Frontal cortex (tissue), 4 donors: ENCODE data around the gene METTL2B. TPM values are rescaled to one million over a fixed set of nuclear protein-coding genes. Genes with fewer than 3 reads are reported as not detected.
"Not testable (repeated sequence)": the region's sequence is repeated elsewhere in the genome, so short reads cannot be mapped to it uniquely, and the experiment has no call there.

ENCODE experiments used
- DNase-seq, 2 donors: peaks; one replicate each; pipeline ENCODE4 v3.0.0; 2012; ENCODE audit warnings: low spot score in 2 of 2
- FAIRE-seq: peaks from 2 replicates; lab custom pipeline; 2012; peaks lifted over from hg19 to GRCh38; lab: Jason Lieb, UNC
- total RNA-seq: library from RNA; depleted of rRNA; stranded (reverse); fragments of >200 nt; gene quantifications from one replicate; pipeline ENCODE4 v1.2.3, GENCODE V29; 2014
- donor health status: control.
- donor health status: control.
- donor health status: control.

METTL2B gene, protein sequence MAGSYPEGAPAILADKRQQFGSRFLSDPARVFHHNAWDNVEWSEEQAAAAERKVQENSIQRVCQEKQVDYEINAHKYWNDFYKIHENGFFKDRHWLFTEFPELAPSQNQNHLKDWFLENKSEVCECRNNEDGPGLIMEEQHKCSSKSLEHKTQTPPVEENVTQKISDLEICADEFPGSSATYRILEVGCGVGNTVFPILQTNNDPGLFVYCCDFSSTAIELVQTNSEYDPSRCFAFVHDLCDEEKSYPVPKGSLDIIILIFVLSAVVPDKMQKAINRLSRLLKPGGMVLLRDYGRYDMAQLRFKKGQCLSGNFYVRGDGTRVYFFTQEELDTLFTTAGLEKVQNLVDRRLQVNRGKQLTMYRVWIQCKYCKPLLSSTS
- total RNA-seq = 37.9 TPM

DNA sequence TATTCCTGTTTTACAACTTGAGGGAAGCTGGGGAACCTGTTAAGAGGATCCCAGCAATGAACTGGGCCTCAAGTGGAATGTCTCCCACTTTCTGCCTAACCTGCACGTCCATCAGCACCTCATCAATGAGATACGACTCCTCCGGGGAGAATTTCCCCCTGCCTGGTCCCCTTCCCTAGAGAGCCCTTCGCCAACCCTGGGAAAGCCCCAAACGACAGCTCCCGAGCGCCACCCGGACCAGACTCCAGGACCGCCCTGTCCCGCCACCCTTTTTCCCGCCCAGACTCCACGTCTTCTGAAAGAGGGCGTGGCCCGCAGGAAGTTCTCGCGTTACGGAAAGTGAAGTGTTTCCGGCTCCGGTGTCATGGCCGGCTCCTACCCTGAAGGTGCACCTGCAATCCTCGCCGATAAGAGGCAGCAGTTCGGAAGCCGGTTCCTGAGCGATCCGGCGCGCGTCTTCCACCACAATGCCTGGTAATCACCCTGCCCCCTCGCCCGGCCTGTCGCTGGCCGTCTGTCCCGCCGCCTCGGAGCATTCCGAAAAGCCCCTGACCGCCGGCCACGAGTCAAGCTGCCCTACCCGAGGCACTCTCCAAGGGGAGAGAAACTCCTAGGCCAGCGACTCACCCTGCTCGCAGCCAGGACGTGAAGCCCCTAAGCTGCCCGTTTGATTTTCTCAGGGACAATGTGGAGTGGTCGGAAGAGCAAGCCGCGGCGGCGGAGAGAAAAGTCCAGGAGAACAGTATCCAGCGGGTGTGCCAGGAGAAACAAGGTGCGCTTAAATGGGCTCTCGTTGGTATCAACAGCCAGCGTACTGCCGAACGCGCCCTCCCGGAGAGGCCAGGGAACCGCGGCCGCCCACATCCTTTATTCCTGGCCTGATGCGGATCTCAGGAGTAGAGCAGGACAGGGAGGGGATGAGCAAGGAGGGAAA is at the start of gene METTL2B:
Gene METTL2B, plus strand, starts transcription at position 347 of the 934 bp plus-strand sequence. Its CDS starts 18 bp downstream, at position 365.
- DNase-seq = peak; percentile 57 to 74
- not testable (repeated sequence) for FAIRE-seq

DNA sequence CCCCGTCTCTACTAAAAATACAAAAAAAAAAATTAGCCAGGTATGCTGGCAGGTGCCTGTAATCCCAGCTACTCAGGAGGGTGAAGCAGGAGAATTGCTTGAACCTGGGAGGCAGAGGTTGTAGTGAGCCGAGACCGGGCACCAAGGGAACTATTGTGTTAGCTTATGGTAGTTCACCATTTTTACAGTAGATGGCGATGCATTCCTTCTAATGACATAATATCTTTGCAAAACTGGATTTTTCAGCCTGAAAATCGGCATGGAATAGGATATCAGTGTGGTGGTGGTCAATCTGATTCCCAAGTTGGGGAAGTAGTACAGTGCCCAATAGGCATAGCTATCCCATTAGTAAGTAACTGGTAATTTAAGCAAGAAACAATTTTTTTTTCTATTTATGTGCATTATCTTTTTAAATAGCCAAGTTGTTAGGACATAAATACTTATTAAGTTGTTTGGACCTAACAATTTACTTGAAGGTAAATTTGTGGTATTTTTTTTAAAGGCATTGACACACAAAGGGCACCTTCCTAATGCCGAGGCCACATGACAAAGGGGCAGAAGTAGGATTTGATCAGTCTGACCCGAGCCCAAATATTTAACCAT is 49.2 kb upstream of the METTL2B start:
- DNase-seq (no peak), FAIRE-seq (no peak)

DNA sequence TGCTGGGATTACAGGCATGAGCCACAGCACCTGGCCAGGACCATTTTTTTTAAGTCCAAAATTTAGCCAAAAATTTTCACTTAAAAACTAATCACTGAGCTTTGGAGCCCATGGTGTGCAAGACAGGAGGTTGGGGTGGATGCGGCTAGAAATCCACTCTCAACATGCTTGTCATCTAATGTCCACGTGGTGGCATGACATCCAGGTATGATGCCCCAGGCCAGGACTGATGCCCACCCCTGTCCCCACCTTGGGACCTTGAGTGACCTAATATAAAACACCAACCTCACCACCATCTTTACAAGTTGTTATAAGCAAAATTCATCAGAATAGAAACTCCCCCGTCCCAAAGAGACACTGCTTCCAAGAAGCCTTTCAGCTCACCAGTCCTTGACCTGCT is 46.3 kb upstream of the METTL2B start:
- FAIRE-seq (no peak), DNase-seq (no peak)

DNA sequence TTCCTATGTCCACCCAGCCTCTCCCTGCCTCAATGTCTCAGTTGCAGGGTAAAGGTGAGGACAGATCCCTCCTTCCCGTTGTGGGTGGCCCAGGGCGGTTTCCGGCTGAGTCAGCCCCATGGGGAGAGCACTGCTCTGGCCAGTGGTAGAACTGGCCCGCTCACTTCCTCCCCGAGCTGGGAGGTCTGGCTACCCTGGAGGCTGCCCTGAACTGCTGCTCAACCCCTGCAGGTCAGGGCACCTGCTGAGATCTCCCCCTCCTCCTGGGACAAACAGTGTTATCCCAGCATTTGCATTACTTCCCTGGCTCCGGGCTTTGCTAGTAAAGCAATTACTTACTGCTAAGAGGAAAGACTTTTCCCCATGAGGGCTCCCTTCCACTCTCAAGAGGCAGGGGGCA is 45.3 kb upstream of the METTL2B start:
- FAIRE-seq = no peak
- no peak for DNase-seq

DNA sequence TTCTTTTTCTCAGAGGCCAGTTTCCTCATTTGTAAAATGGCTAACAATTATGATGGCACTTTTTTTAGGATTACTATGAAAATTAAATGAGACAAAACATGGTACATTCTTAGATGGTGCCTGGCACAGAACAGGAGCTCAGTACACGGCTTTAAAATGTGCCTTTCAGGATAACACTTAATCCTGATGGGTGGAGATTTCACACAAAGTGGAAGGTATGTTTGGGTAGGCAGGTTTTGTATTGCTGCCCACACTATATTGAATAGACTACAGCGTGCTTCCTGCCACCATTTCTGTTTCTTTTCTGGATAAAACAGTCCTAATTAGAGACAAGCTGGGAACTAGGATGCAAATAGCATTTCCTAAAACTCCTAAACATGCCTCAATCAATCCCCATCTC is 44.8 kb upstream of the METTL2B start:
- no peak for FAIRE-seq

DNA sequence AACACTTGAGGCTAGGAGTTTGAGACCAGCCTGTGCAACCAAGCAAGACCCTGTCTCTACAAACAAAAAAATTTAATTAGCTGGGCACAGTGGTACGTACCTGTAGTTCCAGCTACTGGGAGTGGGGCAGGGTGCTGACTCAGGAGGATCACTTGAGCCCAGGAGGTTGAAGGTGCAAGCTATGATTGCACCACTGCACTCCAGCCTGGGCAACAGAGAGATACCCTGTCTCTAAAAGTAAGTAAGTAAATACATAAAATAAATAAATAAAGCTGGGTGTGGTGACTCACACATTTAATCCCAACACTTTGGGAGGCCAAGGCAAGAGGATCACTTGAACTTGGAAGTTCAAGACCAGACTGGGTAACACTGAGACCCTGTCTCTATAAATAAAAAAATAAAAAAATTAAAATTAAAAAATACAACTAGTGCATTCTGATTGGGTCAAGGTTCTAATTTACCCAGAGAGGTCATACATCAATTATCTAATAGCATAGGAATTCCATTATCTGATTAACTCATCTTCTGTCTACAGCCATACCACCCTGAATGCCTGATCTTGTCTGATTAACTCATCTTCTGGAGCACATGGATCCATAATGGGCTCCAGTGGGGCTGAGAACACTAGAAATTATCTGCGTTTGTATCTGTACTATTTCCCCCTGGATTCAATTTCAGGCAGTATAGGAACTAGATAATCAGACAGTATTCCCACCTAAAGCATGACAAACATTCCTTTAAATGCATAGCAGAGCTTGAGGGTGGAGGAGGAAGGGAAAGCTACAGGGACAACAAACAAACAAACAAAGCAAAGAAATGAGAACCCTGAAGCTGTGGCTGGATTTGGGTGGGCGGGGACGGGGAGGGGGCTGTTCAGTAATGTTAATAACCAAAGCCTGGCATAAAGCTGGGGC is 41.9 kb upstream of the METTL2B start:
- DNase-seq = no peak
- no peak for FAIRE-seq

More for the DNA sequence above, 44.8 kb upstream of the METTL2B start:
- no peak for DNase-seq

DNA sequence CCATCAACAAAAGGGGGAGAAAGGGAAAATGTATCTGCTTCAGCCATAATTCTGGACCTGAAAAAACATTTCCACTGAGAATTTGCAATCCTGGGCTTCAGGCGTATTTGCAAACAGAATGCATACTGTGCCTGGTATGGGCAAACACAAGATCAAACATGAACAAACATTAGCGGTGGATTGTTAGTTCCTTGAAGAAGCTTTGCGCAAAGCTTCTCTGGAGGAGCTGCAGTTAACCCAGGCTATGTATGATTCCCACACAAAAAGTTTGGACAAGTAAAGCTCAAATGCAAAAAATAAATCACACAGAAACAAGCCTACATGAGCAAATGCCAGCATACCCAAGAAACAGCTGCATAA is 41.2 kb upstream of the METTL2B start:
- no peak for FAIRE-seq
- DNase-seq = no peak

DNA sequence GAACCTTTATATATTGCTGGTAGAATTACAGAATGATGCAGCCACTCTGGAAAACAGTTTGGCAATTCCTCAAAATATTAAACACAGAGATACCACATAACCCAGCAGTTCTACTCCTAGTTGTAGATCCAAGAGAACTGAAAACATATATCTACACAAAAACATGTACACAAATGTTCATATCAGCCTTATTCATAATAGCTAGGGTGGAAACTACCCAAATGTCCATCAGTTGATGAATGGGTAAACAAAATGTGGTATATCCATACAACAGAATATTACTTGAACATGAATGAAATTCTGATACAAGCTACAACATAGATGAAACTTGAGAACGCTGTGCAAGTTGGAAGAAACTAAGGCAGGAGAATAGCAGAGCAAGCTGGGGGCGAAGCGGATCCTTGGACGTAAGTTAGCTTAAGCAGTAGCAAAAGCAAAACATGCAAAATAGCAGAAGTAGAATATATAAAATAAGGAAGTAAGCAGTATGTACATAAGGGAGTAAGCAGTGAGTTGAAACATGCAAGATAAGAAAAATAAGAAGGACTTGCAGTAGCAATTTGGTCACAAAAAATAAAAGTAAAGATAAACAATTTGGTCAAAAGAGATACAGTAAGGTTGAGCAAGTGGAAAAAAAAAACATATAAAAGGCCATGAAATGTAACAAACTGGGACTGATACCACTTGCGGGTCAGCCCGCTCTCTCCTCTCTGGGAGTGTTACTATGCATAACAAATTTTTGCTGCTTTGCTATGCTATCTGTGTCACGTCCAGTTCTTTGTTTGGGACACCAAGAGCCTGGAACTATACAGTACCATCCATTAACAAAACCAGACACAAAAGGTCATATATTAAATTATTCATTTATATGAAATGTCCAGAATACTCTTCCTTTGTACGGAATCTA is 38.9 kb upstream of the METTL2B start:
- DNase-seq (no peak), FAIRE-seq (no peak)

DNA sequence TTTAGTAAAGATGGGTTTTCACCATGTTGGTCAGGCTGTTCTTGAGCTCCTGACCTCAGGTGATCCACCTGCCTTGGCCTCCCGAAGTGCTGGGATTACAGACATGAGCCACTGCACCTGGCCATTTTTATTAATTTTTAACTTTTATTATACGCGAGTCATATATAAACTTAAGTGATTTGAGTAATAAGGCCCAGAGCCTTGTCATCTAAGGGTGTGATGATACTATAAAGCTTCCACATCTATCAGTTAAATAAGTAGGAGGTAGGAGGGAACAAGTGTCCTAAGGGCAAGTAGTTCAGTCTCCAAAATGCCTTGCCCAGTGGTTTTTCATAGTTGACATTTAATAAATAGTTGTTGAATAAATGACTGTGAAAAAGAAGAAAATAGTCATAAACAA is 34.2 kb upstream of the METTL2B start:
- DNase-seq (no peak), FAIRE-seq (no peak)

DNA sequence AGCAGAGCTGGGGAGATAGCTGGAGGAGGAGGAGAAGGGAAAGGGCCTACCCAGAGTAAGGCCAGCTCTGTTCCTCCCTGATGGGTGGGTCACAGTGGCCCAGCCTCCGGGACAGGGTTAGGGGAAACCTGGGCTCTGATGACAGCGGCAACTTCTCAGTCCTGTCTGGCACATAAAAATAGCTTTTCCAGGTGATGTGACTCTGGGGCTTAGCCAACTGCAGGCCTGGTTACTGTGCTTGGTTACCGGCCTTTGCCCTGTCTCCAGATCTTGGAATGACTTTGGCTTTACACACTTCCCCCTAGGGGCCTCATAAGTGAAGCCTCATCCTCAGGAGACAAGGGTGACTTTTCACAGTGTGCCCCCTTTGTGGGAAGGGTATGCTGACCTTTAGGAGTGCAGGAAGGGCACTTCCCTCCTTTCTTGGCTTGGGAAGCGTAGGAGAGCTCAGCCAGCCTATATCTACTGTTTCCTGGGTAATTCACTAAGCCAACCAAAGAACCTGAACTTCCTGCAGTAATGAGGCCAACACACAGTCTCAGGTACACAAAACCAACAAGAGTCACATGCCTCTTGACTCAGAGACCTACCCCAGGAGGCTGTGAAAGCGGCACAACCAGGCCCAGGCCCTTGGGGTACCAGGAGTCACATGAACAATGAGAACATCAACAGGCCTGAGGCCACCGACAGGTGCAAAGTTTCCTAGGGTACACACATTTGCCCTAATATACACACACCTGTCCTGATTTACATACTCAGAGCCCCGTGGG is 32.5 kb upstream of the METTL2B start:
- DNase-seq = no peak
- FAIRE-seq = no peak

DNA sequence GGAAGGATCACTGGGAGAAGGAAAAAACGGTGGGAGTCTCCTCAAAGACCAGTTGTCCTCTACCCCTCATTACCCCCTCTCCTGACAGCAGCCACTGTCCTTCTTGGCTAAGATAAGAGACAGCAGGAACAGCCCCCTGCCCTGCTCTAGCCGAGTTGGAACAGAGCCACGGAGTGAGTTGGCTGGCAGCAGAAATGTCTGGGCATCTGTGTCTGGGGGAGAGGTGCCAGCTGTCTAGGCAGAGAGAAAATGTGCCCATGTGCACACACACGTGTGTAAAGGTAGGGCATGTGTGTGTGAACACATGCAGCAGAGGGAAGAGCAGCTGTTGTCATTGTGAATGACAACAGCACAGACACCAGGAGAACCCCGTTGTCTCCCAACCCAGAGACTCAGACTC is 30.2 kb upstream of the METTL2B start:
- FAIRE-seq (no peak), DNase-seq (no peak)

DNA sequence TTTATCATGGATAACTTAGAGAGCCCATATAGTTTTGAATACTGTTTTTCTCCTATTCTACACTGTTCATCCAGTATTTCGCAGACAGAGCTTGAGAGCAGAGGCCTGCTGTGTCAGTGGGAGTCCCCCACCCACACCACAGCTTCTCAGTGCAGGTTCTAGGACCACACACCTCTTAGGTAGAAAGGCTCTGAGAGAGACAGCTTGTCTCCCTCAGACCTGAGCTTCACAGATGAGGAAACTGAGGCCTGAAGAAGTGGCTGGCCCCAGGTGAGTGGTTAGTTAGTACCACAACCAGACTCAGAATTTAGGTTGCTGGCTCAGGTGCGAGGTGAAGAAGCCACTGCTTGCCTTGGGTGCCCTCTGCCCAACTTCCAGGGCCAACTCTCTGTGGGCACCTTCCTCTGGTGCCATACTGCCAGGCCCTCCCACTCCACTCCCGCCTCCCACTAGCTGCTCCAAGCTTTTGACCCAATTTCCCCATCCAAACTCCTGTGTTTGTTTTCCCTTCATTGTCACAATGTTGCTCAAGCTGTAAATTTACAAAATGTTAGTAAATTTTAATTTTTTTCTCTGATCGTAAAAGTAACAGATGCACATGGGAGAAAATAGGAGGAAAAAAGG is 28.5 kb upstream of the METTL2B start:
- DNase-seq (no peak), FAIRE-seq (no peak)

DNA sequence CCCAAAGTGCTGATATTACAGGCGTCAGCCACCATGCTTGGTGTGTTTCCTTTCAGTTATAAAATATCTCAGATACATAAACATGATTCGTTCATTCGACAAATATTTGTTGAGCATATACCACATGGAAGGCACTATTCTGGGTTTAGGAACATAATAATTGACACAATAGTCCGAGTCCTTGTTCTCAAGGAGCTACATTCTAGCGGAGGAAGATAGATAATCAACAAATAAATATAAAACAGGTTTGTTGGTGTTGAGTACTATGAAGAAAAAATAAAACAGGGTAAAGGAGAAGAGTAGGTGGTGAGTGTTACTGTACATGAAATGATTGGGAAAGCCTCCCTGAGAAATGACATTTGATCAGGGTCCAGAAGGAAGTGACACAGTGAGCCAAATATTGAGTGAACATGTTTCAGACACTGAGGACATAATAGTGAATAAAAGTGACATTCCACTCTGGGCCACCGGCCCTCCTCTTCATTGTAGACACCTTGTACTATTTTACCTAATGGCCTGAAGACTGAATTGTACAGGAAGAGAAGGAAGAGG is 27.7 kb upstream of the METTL2B start:
- no peak for FAIRE-seq

DNA sequence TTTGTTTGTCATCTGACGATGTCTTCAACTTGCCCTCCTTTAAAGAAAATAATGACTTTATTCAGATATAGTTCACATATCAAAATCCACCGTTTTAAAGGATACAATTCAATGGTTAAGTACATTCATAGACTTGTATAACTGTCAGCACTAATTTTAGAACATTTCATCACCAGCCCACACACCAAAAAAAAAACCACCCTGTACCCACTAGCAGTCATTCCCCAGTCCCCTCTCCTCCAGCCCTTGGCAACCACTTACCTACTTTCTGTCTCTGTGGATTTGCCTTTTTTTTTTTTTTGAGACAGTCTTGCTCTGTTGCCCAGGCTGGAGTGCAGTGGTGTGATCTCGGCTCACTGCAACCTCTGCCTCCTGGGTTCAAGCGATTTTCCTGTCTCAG is 26.1 kb upstream of the METTL2B start:
- no peak for FAIRE-seq
- DNase-seq = no peak

More for the DNA sequence above, 27.7 kb upstream of the METTL2B start:
- DNase-seq = no peak

DNA sequence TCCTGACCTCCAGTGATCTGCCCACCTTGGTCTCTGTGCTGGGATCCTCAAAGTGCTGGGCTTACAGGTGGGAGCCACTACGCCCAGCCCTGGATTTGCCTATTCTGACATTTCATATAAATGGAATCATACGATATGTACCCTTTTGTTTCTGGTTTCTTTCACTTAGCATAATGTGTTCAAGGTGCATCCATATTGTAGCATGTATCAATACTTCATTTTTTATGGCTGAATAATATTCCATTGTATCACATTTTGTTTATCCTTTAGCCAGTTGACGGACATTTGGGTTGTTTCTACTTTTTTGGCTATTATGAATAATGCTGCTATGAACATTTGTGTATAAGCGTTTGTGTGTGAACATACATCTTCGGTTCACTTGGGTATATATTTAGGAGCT is 25.6 kb upstream of the METTL2B start:
- DNase-seq (no peak), FAIRE-seq (no peak)

DNA sequence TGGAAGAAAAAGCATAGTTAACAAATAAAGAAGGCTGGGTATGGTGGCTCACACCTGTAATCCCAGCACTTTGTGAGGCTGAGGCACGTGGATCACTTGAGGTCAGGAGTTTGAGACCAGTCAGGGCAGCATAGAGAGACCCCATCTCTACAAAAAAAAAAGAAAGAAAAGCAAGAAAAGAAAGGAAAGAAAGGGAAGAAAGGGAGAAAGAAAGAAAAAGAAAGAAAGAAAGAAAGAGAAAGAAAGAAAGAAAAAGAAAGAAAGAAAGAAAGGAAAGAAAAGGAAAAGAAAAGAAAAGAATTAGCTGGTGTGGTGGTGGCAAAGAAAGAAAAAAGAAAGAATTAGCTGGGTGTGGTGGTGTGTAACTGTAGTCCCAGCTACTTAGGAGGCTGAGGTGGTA is 24.0 kb upstream of the METTL2B start:
- FAIRE-seq (no peak), DNase-seq (no peak)
